Left lung (tissue), 10 donors: ENCODE results near the gene MN1. TPM values are rescaled to one million over a fixed set of nuclear protein-coding genes. Genes with fewer than 3 reads are reported as not detected.

ENCODE experiments used
- ATAC-seq: fragments of 200-7000 bp; cut with Tn5 transposase; one replicate; pipeline ENCODE4 v1.9.1; 2020; ENCODE audit warnings: moderate library complexity
- DNase-seq, 4 donors: peaks; one replicate each; pipeline ENCODE4 v3.0.0-alpha.2; 2013 to 2020
- H3K27ac ChIP-seq, 2 donors: fragments of 200-600 bp; sonication (generic) in 1 of 2; one replicate each; pipeline versions ENCODE4 v1.5.0 to v1.8.0; 2020 to 2021
- H3K27me3 ChIP-seq, 2 donors: fragments of 200-600 bp; sonication (generic) in 1 of 2; one replicate each; pipeline versions ENCODE4 v1.5.0 to v1.8.0; 2020 to 2021
- H3K36me3 ChIP-seq, 2 donors: fragments of 200-600 bp; sonication (generic) in 1 of 2; one replicate each; pipeline versions ENCODE4 v1.5.0 to v1.8.0; 2020 to 2021
- H3K4me1 ChIP-seq, 2 donors: fragments of 200-600 bp; one replicate each; pipeline ENCODE4 v1.8.0; 2021
- H3K4me3 ChIP-seq, 2 donors: fragments of 200-600 bp; sonication (generic) in 1 of 2; one replicate each; pipeline versions ENCODE4 v1.5.0 to v1.8.0; 2020 to 2021; ENCODE audit warnings: mild to moderate bottlenecking in 1 of 2
- H3K9me3 ChIP-seq, 2 donors: fragments of 200-600 bp; sonication (generic) in 1 of 2; one replicate each; pipeline versions ENCODE4 v1.5.0 to v1.8.0; 2020 to 2021
- intact Hi-C, 2 donors: fragments of 100-400 bp; cut with DNase I; formaldehyde crosslinking; loops; one replicate each; pipeline versions ENCODE4 v1.11.2 to v1.14.2; 2022
- polyA plus RNA-seq, 6 donors: library from polyadenylated mRNA; unstranded; fragments of 120-200 nt; gene quantifications; one replicate each; pipeline ENCODE4 v1.2.1, GENCODE V29; 2013; ENCODE audit not compliant: insufficient read length in 6 of 6
- total RNA-seq, 2 donors: library from RNA; stranded (reverse); fragmentation: NEBNext Ultra II Directional; extraction: Animal tissue kit (Norgen Biotek cat#: 25700); gene quantifications; one replicate each; pipeline ENCODE4 v1.2.1, GENCODE V29; 2021
- TF ChIP-seq, protein P1 (sequence below), 2 donors: fragments of 200-600 bp; sonication (generic) in 1 of 2; IDR thresholded peaks; one replicate each; pipeline versions ENCODE4 v1.5.0 to v1.8.0; 2021; ENCODE audit warnings: antibody characterized with exemption in 2 of 2
- donor health status: DM: no; HTN: yes; CAD: no.
- donor health status: DM: no; HTN: no; CAD: no.

Gene MN1
- total and polyA plus RNA-seq, 8 donors: 1.9 to 7.4 (median 3.3) TPM

DNA sequence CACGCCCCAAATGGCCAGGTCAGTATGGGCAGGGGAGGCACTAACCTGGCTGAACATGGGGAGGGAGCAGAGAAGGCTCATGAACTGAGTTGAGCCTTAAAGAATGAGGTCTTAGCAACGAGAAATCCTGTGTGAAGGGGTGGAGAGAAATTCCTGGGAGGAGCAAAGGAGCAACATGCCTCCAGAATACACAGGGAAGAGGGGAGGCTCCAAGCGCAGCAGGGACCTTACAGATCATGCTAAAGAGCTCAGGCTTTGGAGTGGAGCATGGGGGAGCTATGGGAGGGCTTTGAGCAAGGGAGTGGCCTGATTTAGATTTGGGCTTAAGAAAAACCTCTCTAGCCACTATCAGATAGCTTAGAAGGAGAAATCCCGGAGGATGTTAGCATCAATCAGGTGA, 88.1 kb downstream of the MN1 start:
- no peaks in the 10 kb centered on the region for H3K9me3 ChIP-seq
- no peak overlapping the region for H3K27ac ChIP-seq
- ATAC-seq (no peak), DNase-seq (no peak)
- TF ChIP-seq, protein P1, sequence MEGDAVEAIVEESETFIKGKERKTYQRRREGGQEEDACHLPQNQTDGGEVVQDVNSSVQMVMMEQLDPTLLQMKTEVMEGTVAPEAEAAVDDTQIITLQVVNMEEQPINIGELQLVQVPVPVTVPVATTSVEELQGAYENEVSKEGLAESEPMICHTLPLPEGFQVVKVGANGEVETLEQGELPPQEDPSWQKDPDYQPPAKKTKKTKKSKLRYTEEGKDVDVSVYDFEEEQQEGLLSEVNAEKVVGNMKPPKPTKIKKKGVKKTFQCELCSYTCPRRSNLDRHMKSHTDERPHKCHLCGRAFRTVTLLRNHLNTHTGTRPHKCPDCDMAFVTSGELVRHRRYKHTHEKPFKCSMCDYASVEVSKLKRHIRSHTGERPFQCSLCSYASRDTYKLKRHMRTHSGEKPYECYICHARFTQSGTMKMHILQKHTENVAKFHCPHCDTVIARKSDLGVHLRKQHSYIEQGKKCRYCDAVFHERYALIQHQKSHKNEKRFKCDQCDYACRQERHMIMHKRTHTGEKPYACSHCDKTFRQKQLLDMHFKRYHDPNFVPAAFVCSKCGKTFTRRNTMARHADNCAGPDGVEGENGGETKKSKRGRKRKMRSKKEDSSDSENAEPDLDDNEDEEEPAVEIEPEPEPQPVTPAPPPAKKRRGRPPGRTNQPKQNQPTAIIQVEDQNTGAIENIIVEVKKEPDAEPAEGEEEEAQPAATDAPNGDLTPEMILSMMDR (IDR thresholded peaks at IDR 0.05): no peak
- intact Hi-C loops: no loop called here
- no peak overlapping the region for H3K4me3 ChIP-seq
- no peaks in the 10 kb centered on the region for H3K36me3 ChIP-seq
- H3K27me3 ChIP-seq: peaks cover 0 to 17% of the 10 kb centered on the region in 2 donors
- peaks cover 0 to 11% of the 10 kb centered on the region in 2 donors for H3K4me1 ChIP-seq

DNA sequence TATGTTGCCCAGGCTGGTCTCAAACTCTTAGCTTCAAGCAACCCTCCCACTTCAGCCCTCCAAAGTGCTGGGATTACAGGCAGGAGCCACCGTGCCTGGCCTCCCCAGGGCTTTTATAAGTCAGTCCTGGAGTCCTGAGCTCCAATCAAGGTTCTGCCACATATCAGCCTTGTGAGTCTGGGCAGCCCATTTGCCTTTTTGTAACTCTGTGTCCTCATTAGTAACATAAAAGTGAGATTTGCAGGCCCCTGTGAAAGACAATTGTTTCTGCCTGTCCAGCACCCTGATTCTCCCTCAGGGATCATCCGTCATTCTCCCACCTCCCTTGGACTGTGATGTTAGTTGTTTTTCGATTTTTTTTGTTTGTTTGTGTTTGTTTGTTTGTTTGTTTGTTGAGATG, 89.8 kb downstream of the MN1 start:
- intact Hi-C loops: no loop called here
- no peaks in the 10 kb centered on the region for H3K4me1 ChIP-seq
- DNase-seq (no peak), ATAC-seq (no peak)
- no peak overlapping the region for H3K27ac ChIP-seq
- H3K36me3 ChIP-seq: no peaks in the 10 kb centered on the region
- H3K4me3 ChIP-seq: no peak overlapping the region
- no peaks in the 10 kb centered on the region for H3K9me3 ChIP-seq
- TF ChIP-seq, protein P1 (IDR thresholded peaks at IDR 0.05): no peak
- H3K27me3 ChIP-seq: peaks cover 0 to 13% of the 10 kb centered on the region in 2 donors

DNA sequence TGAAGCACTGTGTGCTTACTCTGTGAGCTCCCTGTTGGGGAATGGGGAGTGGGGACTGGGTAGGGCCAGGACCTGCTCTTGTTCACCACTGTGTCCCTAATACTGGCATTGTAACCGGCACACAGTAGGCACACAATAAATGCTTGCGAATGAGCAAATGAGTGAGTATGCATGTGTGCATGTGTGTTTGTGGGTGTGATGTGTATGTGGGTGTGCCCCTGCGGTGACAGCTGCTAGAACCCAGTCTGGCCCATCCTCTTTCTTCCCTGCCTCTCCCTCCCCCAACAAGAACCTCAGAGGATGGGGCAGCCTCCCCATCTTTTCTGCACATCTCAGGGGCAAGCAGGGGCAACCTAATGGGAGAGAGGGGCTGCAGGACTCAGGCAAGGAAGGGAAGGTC, 90.5 kb downstream of the MN1 start:
- Histone ChIP-seq H3K4me3 (no peak overlapping the region), H3K36me3 (no peaks in the 10 kb centered on the region), H3K27ac (no peak overlapping the region), H3K4me1 (no peaks in the 10 kb centered on the region), H3K9me3 (no peaks in the 10 kb centered on the region), H3K27me3 (peaks cover 0 to 13% of the 10 kb centered on the region in 2 donors)
- TF ChIP-seq, protein P1 (IDR thresholded peaks at IDR 0.05): no peak
- intact Hi-C loops: no loop called here
- ATAC-seq (no peak), DNase-seq (no peak)

DNA sequence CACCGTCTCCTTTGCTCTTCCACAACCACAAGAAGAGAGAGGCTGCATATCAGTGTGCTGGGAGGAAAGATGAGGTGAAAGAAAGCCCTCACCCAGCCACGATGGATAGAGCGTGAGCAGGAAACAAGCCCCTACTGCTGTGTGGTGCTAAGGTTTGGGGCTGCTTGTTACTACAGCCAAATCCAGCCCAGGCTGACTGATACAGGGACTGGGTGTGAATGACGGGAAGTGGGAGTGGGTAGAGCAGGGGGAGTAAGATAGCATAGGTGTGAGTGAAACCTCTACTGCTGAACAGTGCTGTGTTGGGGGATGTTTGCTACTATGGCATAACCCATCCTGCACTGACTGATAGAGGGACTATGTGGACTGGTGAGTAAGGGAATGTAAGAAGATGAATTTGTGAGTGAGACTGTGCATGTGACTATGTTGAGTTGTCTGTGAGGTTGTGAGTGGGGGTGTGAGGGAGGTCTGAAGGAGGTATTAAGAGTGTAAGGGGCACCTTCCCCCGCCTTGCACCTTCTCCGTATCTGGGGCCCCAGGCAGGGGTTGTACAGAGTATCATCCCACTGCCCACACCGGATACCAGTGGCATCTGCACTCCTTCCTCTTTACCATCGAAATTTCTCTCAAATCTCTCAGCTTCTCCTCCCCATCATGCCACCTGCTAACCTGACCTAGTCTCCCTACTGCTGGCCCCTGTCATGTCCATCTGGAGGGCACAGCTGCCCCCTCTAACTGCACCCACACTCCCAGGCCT, 91.5 kb downstream of the MN1 start:
- TF ChIP-seq, protein P1 (IDR thresholded peaks at IDR 0.05): no peak
- no peaks in the 10 kb centered on the region for H3K36me3 ChIP-seq
- intact Hi-C loops: no loop called here
- peaks cover 0 to 5% of the 10 kb centered on the region in 2 donors for H3K27me3 ChIP-seq
- no peaks in the 10 kb centered on the region for H3K4me1 ChIP-seq
- no peaks in the 10 kb centered on the region for H3K9me3 ChIP-seq
- DNase-seq (no peak), ATAC-seq (no peak)
- H3K27ac ChIP-seq: no peak overlapping the region
- H3K4me3 ChIP-seq: no peak overlapping the region

DNA sequence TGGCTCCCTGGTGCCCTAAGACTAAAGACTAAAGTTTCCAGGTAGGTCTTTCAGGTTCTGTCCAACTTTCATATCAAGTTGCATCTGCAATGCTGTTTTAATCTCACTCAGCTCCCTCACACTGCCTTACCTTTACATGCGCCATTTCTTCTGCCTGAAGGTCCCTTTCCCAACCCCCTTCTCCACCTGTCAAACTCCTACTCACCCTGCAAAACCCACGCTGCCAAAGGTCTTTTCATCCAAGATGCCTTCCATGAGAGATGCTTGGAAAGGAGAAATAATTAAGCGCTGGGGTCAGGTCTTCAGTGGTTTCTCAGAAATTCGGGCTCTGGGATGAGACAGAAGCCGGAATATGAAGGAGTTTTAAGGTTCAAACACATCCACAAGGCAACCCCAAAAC, 95.1 kb downstream of the MN1 start:
- no peak for ATAC-seq
- Histone ChIP-seq H3K36me3 (no peaks in the 10 kb centered on the region), H3K4me1 (no peaks in the 10 kb centered on the region), H3K4me3 (no peak overlapping the region), H3K27me3 (no peaks in the 10 kb centered on the region), H3K9me3 (peaks cover 0 to 13% of the 10 kb centered on the region in 2 donors), H3K27ac (no peak overlapping the region)
- intact Hi-C loops: no loop called here
- TF ChIP-seq, protein P1 (IDR thresholded peaks at IDR 0.05): no peak
- DNase-seq: no peak
